ENCODE data around the gene RPS6KA2. TPM values are rescaled to one million over a fixed set of nuclear protein-coding genes. Genes with fewer than 3 reads are reported as not detected.
"Not testable (repeated sequence)": the region's sequence is repeated elsewhere in the genome, so short reads cannot be mapped to it uniquely, and the experiment has no call there.

The RPS6KA2 gene
- total RNA-seq, 1 donor from 2014 or later: 37.5 TPM

GRCh38 chr6:166389119-166389518, 237.9 kb downstream of the RPS6KA2 start:
- Mint-ChIP-seq H3K9me3 (ENCODE audit: low read depth) (no peaks in the 10 kb centered on the region), H3K36me3 (ENCODE audit: insufficient read depth) (no peaks in the 10 kb centered on the region), H3K27me3 (peaks cover 8% of the 10 kb centered on the region), H3K27ac (no peak overlapping the region), H3K4me1 (ENCODE audit: low read depth) (peaks cover 4% of the 10 kb centered on the region), H3K4me3 (ENCODE audit: low read depth) (no peak overlapping the region)
- no peak for DNase-seq (ENCODE audit: low spot score, unreplicated experiment)
- no peak for TF ChIP-seq CTCF (IDR thresholded peaks at IDR 0.05; ENCODE audit: unreplicated experiment)

- DNase-seq (ENCODE audit: low spot score, unreplicated experiment): no peak
- no peak overlapping the region for H3K27ac Mint-ChIP-seq
- H3K27me3 Mint-ChIP-seq: peaks cover 8% of the 10 kb centered on the region
- H3K4me3 Mint-ChIP-seq (ENCODE audit: low read depth): no peak overlapping the region
- H3K4me1 Mint-ChIP-seq (ENCODE audit: low read depth): peaks cover 4% of the 10 kb centered on the region
- no peak for TF ChIP-seq CTCF (IDR thresholded peaks at IDR 0.05; ENCODE audit: unreplicated experiment)
- no peaks in the 10 kb centered on the region for H3K9me3 Mint-ChIP-seq (ENCODE audit: low read depth)
- no peaks in the 10 kb centered on the region for H3K36me3 Mint-ChIP-seq (ENCODE audit: insufficient read depth)
Observed at GRCh38 chr6:166388290-166389004, 238.6 kb downstream of the RPS6KA2 start.

DNA sequence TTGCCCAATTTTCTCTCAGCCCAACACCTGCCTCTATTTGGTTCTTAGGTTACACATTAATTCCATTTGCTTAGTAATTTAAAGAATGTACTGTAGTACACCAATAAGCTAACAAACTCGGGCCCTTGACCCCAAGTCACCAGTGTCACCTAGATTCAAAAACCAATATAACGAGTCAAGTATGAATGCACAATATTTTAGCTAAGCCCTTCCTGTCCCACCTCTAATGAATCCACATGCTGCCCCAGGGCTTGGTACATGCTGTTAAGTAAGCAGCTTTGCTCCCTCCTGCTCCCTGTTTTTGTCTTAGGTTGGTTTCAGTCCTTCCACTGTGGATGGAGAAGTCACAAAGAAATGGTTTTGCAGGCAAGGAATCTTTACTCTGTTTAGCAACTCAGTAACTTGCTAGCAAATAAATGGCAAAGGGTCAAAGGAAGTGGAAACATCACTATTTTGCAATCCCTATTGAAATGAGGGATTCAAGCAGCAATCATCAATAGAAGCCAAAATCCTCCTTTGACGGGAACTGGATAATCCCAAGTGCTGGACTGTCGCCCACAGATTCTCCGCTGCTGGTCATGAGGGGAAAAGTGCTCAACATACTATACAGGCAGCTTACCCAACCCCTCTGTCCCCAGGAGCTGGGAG, 239.3 kb downstream of the RPS6KA2 start:
- H3K27me3 Mint-ChIP-seq: peaks cover 8% of the 10 kb centered on the region
- H3K27ac Mint-ChIP-seq: no peak overlapping the region
- TF ChIP-seq CTCF (IDR thresholded peaks at IDR 0.05; ENCODE audit: unreplicated experiment): no peak
- H3K36me3 Mint-ChIP-seq (ENCODE audit: insufficient read depth): no peaks in the 10 kb centered on the region
- DNase-seq (ENCODE audit: low spot score, unreplicated experiment): no peak
- peaks cover 4% of the 10 kb centered on the region for H3K4me1 Mint-ChIP-seq (ENCODE audit: low read depth)
- H3K4me3 Mint-ChIP-seq (ENCODE audit: low read depth): no peak overlapping the region
- no peaks in the 10 kb centered on the region for H3K9me3 Mint-ChIP-seq (ENCODE audit: low read depth)

DNA sequence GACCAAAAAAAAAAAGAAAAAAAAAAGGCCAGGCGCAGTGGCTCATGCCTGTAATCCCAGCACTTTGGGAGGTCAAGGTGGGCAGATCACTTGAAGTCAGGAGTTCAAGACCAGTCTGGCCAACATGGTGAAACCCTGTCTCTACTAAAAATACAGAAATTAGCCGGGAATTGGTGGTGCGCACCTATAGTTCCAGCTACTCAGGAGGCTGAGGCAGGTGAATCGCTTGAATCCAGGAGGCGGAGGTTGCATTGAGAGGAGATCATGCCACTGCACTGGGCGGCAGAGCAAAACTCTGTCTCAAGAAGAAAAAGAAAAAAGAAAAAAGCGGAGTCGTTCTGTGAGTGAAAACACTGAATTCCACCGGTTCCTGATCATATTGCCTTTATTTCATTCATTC, 240.0 kb downstream of the RPS6KA2 start:
- not testable (repeated sequence) for H3K4me1 Mint-ChIP-seq (ENCODE audit: low read depth); H3K27ac Mint-ChIP-seq

GRCh38 chr6:166386111-166386510, 240.9 kb downstream of the RPS6KA2 start:
- peaks cover 8% of the 10 kb centered on the region for H3K27me3 Mint-ChIP-seq
- H3K9me3 Mint-ChIP-seq (ENCODE audit: low read depth): no peaks in the 10 kb centered on the region
- no peaks in the 10 kb centered on the region for H3K36me3 Mint-ChIP-seq (ENCODE audit: insufficient read depth)
- no peak overlapping the region for H3K4me3 Mint-ChIP-seq (ENCODE audit: low read depth)
- no peak overlapping the region for H3K27ac Mint-ChIP-seq
- TF ChIP-seq CTCF (IDR thresholded peaks at IDR 0.05; ENCODE audit: unreplicated experiment): no peak
- H3K4me1 Mint-ChIP-seq (ENCODE audit: low read depth): peaks cover 10% of the 10 kb centered on the region
- DNase-seq (ENCODE audit: low spot score, unreplicated experiment): no peak

More for the DNA sequence above, 240.0 kb downstream of the RPS6KA2 start:
- H3K36me3 Mint-ChIP-seq (ENCODE audit: insufficient read depth); DNase-seq (ENCODE audit: low spot score, unreplicated experiment); H3K9me3 Mint-ChIP-seq (ENCODE audit: low read depth); H3K4me3 Mint-ChIP-seq (ENCODE audit: low read depth); H3K27me3 Mint-ChIP-seq: not testable (repeated sequence)
